ENCODE data around the gene PC.
"Not testable (repeated sequence)": the region's sequence is repeated elsewhere in the genome, so short reads cannot be mapped to it uniquely, and the experiment has no call there.

PC gene

DNA sequence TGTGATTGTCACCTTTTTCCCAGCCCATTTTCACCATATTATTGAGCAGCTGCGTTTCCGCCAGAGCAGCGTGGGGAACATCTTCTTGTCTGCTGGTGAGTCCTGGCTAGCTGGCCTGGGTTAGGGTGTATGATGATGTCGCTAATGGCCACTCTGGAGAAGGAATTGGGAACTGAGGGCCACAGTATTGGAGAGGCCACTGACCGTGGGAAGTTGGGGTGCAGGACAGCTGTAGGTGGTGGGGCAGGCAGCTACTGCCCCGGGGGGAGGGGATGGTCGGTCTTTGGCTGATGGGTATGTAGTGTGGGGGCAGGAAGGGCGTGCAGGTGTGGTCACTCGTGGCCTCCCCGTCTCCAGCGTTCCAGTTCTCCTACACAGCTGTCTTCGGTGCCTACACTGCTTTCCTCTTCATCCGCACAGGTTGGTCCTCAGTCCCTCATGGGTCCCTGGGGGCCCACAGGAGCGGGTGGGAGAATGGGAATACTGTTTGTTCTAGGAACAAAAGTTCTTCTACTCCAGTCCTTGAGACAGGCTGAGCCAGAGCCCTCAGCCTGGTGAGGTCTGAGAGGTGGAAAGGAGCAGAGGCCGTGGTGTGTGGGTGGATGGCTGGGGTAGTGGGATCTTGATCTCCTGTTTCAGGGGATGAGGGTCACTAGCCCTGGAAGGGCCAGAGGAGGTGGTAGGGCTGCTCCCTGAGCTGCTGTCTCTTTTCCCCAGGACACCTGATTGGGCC lies 112.9 kb downstream of the PC start:
- no peak for DNase-seq

DNA sequence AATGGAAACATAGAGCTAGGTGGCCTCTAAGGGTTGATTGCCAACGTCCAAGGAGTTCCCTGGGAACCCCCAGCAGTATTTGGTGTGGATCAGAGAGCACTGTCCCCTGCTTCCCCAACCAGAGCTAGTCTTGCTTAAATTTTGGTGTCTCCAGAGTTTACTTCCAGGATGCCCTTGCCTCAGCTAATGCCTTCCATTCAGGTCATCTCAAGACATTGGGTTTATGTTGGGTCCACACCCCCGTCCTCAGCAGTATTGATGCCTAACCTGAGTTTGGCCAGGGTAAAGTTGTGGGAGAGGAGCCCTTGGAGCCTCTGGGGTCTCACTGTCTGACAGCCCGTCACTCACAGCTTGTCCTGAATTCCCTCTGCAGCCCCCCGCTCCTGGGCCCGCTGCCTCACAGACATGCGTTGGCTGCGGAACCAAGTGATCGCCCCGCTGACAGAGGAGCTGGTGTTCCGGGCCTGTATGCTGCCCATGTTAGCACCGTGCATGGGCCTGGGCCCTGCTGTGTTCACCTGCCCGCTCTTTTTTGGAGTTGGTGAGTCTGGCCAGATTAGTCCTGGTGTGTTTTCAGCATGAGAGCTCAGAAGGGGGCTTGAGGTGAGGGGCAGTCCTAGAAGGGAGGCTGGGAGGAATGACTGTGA lies 113.6 kb downstream of the PC start:
- DNase-seq, result no peak

DNA sequence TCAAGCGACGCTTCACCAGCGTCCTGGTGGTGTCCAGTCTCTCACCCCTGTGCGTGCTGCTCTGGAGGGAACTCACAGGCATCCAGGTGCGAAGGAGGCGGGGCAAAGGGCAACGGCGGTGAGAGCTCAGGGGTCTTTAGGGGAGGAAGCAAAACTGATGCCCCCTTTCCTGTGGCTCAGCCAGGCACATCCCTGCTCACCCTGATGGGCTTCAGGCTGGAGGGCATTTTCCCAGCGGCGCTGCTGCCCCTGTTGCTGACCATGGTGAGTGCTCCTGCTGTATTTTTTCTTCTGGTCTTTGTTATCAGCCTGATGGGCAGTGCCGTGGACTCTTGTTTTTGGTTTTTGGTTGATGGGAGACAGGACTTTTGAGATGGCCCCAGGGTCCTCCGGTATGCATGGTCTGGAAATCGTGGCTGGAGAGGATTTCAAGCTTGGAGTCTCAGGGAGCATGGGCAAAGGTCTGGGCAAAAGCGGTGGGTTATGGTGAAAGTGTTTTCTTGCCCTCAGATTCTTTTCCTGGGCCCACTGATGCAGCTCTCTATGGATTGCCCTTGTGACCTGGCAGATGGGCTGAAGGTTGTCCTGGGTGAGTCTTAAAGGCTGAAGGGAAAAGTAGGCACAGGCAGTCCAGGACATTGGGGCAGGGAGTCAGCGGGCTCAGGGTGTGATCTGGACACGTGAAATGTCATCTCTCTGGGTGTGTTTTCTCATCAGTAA lies 114.2 kb downstream of the PC start:
- no peak for DNase-seq

DNA sequence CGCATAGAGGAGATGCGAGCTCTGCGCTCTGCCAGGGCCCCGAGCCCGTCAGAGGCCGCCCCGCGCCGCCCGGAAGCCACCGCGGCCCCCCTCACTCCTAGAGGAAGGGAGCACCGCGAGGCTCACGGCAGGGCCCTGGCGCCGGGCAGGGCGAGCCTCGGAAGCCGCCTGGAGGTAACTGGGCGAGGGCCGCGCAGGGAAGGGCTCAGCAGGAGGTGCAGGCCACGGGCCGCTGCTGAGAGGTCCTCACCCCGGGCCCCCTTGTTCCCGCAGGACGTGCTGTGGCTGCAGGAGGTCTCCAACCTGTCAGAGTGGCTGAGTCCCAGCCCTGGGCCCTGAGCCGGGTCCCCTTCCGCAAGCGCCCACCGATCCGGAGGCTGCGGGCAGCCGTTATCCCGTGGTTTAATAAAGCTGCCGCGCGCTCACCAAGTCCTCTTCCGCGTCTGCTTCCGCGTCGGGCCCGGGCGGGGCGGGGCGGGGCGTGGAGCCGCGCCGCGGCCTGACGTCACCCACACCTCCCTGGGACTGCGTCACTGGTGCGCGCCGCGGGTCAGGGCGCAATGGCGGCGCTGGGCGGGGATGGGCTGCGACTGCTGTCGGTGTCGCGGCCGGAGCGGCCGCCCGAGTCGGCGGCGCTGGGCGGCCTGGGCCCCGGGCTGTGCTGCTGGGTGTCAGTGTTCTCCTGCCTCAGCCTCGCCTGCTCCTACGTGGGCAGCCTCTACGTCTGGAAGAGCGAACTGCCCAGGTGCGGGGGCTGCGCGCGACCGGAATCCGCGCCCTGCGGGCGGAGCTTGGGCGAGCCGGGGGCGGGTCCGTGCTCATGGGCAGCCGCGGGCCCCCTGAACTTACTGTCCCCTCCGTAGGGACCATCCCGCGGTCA lies 115.0 kb downstream of the PC start, which contains the start of gene RCE1:
RCE1 (plus strand) TSS at position 546 of the 880 bp plus-strand sequence; CDS start at position 561, 15 bp downstream.
- DNase-seq, result peak; percentile 35 to 92 (median 84)

DNA sequence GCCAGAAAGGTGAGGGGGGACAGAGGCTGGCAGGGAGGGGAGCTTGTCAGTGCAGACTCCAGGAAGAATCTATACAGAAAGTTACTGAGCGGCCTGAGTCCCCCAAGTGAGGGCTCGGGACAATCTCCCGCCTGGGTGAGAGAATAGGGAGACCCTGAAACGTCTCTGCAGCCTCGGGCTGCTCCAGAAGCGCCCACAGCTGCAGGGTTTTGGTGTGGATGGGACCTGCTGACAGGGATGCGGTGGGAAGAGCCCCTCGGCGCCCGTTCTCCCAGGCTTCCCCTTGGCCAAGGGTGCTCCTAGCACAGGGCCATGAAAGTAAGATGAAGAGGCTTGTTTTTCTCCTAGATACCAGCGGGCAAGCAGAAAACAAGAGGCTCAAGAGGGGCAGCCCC lies 115.7 kb downstream of the PC start:
- DNase-seq, result no peak

DNA sequence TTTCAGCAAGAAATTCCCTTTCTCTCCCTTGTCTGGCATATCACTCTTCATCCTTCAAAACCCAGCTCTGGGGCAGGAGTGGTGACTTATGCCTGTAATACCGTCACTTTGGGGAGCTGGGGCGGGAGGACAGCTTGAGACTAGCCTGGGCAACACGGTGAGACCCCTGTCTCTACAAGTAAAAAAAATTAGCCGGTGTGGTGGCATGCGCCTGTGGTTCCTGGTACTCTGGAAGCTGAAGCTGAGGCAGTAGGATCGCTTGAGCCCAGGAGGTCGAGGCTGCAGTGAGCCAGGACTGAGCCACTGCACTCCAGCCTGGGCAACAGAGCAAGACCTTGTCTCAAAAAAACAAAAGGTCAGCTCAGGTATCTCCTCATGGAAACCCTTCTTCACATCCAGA lies 116.3 kb downstream of the PC start:
- no peak for DNase-seq

DNA sequence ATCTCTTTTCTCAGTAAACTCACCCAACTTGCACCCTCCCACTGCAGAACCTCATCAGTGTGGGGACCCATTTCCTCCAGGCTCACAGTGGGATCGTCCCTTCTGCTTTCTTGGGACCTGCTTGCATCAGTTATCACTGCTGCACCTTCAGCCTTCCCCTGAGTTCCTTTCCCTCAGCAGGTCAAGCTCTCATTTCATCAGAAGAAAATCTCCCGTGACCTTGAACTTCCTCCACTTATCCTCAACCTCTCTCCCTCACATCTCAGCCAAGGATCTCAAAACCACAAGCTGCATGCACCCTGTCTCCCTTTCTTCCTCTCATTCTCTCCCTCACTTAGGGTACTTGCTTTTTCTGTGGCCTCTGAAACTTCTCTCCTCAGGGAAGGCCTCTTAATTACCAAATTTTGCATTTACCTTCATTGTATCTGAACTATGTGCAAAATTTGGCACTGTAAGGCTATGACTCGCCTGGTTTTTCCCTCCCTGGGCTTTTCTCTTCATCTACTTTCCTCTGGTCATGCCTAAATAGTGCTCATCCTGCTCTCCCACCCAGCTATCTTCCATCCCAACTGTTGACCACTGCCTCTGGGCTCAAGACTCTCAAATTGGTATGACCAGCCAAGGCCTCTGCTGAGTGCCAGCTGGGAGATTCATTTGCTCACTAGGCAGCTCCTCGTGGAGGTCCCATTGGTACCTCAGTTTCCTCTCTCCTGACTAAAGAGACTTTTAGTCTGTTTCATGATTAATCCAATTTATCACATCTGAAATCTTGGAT lies 117.7 kb downstream of the PC start:
- no peak for DNase-seq

DNA sequence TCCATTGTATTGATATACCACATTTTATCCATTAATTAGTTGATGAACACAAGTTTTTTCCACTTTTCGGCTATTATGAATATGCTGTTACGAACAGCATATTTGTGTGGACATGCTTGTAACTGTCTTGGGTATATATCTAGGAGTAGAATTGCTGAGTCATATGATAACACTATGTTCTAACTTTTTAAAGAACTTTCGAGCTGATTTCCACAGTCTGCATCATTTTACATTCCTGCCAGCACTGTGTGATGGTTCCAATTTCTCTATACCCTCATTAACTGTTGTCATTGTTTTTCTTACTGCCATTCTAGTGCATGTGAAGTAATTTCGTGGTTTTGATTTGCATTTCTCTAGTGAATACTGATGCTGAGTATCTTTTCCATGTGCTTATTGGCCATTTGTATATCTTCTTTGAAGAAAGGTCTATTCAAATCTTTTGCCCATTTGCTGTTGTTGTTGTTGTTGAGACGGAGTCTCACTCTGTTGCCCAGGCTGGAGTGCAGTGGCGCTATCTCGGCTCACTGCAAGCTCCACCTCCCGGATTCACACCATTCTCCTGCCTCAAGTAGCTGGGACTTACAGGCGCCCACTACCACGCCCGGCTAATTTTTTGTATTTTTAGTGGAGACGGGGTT lies 122.3 kb downstream of the PC start:
- no peak for DNase-seq

DNA sequence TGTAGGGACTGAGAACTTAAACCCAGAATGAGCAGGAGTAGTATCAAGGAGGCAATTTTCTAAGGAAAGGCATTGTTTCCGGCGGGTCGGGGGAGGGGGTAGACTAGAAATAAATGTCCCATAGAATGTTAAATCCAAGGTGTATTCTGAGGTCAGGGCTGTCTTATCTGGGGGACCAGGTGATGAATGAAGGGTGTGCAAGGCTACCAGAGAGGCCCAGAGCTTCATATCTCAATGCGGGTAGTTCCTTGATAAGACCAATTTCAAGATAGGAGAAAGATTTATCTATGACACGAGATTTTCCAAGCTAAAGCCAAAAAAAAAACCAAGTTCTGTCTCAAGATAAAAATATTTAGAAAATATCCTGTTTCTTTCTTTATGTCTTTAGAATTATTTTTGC lies 123.2 kb downstream of the PC start:
- DNase-seq, result no peak

DNA sequence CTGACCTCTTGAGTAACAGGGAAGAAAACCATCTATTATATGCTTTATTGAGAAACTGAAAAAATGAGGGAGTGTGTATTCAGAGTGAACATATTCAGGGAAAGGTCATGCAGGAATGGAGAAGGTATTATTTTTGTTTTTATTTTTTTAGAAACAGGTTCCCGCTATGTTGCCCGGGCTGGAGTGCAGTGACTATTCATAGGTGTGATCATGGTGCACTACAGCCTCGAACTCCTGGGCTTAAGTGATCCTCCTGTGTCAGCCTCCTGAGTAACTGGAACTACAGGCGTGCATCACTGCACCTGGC lies 123.7 kb downstream of the PC start:
- no peak for DNase-seq

DNA sequence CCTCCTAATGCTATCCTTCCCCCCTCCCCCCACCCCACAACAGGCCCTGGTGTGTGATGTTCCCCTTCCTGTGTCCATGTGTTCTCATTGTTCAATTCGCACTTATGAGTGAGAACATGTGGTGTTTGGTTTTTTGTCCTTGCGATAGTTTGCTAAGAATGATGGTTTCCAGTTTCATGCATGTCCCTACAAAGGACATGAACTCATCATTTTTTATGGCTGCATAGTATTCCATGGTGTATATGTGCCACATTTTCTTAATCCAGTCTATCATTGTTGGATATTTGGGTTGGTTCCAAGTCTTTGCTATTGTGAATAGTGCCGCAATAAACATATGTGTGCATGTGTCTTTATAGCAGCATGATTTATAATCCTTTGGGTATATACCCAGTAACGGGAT lies 133.6 kb downstream of the PC start:
- DNase-seq, result not testable (repeated sequence)

DNA sequence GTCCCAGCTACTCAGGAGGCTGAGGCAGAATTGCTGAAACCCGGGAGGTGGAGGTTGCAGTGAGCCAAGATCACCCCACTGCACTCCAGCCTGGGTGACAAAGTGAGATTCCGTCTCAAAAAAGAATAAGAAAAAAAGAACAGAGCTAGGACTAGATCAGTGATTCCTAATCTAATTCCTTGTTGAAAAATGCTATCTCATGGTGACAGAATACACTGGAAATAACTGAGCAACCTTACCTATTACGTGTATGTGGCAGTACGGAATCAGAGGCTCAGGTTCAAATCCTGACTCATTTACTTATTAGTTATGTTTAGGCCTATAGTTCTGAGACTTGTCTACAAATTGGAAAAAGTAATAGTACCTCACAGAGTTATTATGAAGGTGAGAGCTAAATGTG lies 134.5 kb downstream of the PC start:
- DNase-seq, result no peak

DNA sequence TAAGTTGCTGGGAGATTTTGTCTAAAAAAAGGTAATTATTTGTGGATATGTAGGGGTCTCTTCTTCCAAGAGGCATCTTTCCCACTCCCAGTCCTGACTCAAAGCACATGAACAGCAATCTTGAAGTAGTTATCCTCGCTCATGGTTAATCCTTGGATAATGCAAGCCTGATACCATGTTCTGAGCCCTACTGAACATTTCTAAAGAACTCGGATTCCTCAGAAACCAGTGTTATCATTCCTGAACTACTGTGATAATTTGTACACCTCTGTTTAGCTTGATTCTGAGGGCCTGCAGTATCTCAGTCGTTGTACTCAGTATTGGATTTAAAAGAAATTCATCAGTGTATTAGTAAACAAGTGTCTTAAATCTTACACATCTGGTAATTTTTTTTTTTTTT lies 137.3 kb downstream of the PC start:
- DNase-seq, result no peak

DNA sequence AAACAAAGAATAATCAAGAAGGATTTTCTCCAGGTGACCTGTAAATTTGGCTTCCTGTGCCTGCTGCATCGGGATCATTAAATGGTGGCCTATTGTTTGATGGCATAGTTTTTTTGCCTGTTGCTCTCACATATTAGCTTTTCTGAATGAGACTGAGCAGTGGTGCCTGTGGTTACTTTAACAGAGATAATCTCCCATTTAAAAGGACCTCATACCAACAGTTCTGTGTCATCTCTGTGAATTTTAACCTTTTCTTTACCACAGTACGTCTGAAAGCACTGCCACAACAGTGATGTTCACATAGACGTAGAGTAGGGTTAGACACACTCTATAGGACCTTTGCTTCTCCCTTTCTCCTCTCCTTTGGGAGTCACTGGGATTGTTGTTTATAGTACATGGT lies 137.8 kb downstream of the PC start:
- DNase-seq, result no peak

DNA sequence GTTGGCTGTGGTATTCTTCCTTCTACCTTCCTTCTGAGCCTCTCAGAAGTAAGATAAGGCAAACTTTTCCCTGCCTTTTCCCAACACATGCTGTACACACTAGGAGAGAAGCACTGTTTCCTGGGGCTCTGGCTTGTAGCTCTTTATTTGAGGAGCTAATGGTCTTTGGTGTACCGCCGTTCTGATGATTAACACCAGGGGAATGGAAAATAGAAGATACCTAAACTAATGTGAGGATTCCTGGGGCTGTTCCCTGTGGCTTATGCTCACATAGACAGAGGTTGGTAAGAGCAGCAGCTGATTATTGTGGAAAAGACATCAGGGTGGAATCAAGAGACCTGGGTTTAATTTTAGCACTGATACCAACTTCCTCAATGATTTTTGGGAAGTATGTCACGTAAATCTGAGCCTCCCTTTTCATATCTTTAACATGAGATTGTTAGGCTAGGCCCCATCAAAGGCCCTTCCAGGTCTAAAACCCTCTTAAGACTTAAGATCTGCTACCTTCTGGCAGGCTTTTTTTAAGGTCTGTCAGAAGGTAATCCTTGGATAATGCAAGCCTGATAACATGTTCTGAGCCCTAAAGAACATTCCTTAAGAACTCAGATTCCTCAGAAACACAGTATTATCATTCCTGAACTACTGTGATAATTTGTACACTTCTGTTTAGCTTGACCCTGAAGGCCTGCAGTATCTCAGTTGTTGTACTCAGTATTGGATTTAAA lies 139.8 kb downstream of the PC start:
- DNase-seq, result no peak

DNA sequence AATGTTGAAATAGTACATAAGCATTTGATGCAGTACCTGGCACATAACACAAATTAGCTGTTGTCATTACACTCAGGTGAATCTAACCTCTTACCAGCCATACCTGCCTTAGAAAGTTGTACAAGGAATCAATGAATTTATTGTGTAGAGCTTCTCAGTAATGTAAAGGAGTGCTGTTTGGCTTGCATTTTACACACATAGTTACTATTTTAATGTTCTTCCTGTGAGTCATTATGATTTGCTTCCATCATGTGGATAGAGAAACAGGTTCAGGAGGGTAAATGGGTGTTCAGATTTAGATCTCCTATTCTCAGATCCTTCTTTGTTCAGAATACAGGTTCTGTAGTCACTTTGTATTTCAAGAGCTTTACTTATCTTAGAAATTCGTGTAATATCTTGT lies 142.5 kb downstream of the PC start:
- no peak for DNase-seq

DNA sequence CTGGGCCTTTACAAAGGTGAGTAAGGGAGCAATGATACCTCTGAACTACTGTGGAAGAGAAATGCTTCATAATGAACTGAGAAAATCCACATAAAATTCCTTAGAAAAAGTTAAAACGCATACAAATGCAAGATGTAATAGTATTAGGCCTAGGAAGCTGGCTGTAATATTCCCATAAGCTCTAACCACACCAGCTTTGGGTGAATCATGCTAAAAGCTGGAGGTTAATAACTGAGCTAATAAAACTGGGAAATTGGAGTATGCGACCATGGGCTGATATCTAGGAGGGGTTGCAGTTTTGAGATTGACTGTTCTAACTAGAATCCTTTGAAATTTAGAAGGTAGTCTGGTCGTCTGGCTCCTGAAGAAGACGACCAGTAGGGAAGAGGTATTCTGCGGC lies 143.5 kb downstream of the PC start:
- DNase-seq, result no peak

DNA sequence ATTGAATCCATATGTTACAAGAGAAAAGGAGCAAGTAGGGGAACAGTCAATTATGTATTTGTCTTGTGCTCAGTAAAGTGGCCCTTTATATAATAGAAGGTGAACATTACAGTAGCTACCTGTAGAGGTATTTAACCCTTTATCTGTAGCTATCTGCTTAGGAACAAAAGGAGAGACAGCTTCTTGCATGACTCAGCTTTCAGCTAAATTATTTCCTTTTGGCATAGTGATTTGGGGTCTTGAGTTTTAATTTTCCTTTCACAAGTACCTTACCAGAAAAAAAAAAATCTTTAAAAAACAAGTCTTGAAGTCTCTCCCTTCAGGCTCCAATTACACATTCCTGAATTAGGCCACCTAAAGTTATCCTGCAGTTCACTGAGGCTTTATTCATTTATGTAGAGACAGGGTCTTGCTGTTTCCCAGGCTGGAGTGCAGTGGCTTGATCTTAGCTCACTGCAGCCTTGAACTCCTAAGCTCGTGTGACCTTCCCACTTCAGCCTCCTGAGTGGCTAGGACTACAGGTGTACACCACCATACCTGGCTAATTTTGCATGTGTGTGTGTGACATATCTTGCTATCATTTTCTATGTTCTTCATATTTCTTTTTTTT lies 147.5 kb downstream of the PC start:
- no peak for DNase-seq

DNA sequence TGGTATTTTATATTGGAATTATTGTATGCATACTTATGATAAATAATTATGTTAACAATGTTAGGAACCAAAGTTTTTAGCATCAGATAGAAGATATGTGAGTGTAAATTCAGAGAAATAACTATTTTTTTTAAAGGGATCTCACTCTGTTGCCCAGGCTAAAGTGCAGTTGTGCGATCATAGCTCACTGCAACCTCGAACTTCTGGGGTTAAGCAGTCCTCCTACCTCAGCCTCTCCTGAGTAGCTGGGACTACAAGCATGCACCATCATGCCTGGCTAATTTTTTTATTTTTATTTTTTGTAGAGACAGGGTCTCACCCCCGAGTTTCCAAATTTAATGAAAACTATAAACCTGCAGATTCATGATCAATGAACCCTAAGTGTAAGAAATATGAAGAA lies 148.6 kb downstream of the PC start:
- no peak for DNase-seq

All from anterior cingulate cortex (tissue), 58 donors.